Left lung (tissue), 10 donors: Measurements from ENCODE around the gene ST6GALNAC3. TPM values are rescaled to one million over a fixed set of nuclear protein-coding genes. Genes with fewer than 3 reads are reported as not detected.
A peak's percentile ranks its signal among the peaks of the same experiment; 100 is the strongest.

Experiments
- ATAC-seq: fragments of 200-7000 bp; cut with Tn5 transposase; one replicate; pipeline ENCODE4 v1.9.1; 2020; ENCODE audit warnings: moderate library complexity
- DNase-seq, 4 donors: peaks; one replicate each; pipeline ENCODE4 v3.0.0-alpha.2; 2013 to 2020
- H3K27ac ChIP-seq, 2 donors: fragments of 200-600 bp; sonication (generic) in 1 of 2; one replicate each; pipeline versions ENCODE4 v1.5.0 to v1.8.0; 2020 to 2021
- H3K27me3 ChIP-seq, 2 donors: fragments of 200-600 bp; sonication (generic) in 1 of 2; one replicate each; pipeline versions ENCODE4 v1.5.0 to v1.8.0; 2020 to 2021
- H3K36me3 ChIP-seq, 2 donors: fragments of 200-600 bp; sonication (generic) in 1 of 2; one replicate each; pipeline versions ENCODE4 v1.5.0 to v1.8.0; 2020 to 2021
- H3K4me1 ChIP-seq, 2 donors: fragments of 200-600 bp; one replicate each; pipeline ENCODE4 v1.8.0; 2021
- H3K4me3 ChIP-seq, 2 donors: fragments of 200-600 bp; sonication (generic) in 1 of 2; one replicate each; pipeline versions ENCODE4 v1.5.0 to v1.8.0; 2020 to 2021; ENCODE audit warnings: mild to moderate bottlenecking in 1 of 2
- H3K9me3 ChIP-seq, 2 donors: fragments of 200-600 bp; sonication (generic) in 1 of 2; one replicate each; pipeline versions ENCODE4 v1.5.0 to v1.8.0; 2020 to 2021
- intact Hi-C, 2 donors: fragments of 100-400 bp; cut with DNase I; formaldehyde crosslinking; loops; one replicate each; pipeline versions ENCODE4 v1.11.2 to v1.14.2; 2022
- polyA plus RNA-seq, 6 donors: library from polyadenylated mRNA; unstranded; fragments of 120-200 nt; gene quantifications; one replicate each; pipeline ENCODE4 v1.2.1, GENCODE V29; 2013; ENCODE audit not compliant: insufficient read length in 6 of 6
- total RNA-seq, 2 donors: library from RNA; stranded (reverse); fragmentation: NEBNext Ultra II Directional; extraction: Animal tissue kit (Norgen Biotek cat#: 25700); gene quantifications; one replicate each; pipeline ENCODE4 v1.2.1, GENCODE V29; 2021
- TF ChIP-seq, protein P1 (sequence below), 2 donors: fragments of 200-600 bp; sonication (generic) in 1 of 2; IDR thresholded peaks; one replicate each; pipeline versions ENCODE4 v1.5.0 to v1.8.0; 2021; ENCODE audit warnings: antibody characterized with exemption in 2 of 2
- donor health status: DM: no; HTN: yes; CAD: no.
- donor health status: DM: no; HTN: no; CAD: no.

The ST6GALNAC3 gene
- total and polyA plus RNA-seq, 8 donors: 3.4 to 37.7 (median 30.1) TPM

- no peaks in the 10 kb centered on the region for H3K4me1 ChIP-seq
- DNase-seq (no peak), ATAC-seq (no peak)
- H3K9me3 ChIP-seq: no peaks in the 10 kb centered on the region
- intact Hi-C loops: no loop called here
- no peak overlapping the region for H3K27ac ChIP-seq
- TF ChIP-seq, protein P1, sequence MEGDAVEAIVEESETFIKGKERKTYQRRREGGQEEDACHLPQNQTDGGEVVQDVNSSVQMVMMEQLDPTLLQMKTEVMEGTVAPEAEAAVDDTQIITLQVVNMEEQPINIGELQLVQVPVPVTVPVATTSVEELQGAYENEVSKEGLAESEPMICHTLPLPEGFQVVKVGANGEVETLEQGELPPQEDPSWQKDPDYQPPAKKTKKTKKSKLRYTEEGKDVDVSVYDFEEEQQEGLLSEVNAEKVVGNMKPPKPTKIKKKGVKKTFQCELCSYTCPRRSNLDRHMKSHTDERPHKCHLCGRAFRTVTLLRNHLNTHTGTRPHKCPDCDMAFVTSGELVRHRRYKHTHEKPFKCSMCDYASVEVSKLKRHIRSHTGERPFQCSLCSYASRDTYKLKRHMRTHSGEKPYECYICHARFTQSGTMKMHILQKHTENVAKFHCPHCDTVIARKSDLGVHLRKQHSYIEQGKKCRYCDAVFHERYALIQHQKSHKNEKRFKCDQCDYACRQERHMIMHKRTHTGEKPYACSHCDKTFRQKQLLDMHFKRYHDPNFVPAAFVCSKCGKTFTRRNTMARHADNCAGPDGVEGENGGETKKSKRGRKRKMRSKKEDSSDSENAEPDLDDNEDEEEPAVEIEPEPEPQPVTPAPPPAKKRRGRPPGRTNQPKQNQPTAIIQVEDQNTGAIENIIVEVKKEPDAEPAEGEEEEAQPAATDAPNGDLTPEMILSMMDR (IDR thresholded peaks at IDR 0.05): no peak
- no peak overlapping the region for H3K4me3 ChIP-seq
- no peaks in the 10 kb centered on the region for H3K27me3 ChIP-seq
- H3K36me3 ChIP-seq: no peaks in the 10 kb centered on the region
These were observed 128.1 kb downstream of the ST6GALNAC3 start for GRCh38 chr1:76202670-76203069.

DNA sequence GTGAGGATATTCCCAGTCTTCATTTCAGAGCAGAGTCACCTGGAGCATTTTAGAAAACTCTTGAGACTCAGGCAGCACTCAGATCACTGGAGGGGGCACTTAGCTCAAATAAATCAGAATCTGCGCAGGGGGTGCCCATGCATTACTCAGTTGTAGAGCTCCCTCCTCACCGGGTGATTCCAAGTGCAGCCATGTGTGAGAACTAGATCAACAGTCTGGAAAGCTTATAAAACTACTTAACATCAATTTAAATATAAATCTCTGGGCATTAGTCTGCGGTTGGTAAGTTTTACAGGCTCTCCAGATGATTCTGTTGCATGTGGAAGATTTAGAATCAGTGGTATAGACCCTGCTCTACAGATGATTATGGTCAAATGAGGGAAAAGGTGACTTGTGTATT, 128.6 kb downstream of the ST6GALNAC3 start:
- no peak overlapping the region for H3K27ac ChIP-seq
- H3K4me1 ChIP-seq: no peaks in the 10 kb centered on the region
- no peak for DNase-seq
- TF ChIP-seq, protein P1 (IDR thresholded peaks at IDR 0.05): no peak
- no peaks in the 10 kb centered on the region for H3K27me3 ChIP-seq
- intact Hi-C loops: no loop called here
- ATAC-seq: peak; percentile 47
- H3K36me3 ChIP-seq: no peaks in the 10 kb centered on the region
- no peaks in the 10 kb centered on the region for H3K9me3 ChIP-seq
- no peak overlapping the region for H3K4me3 ChIP-seq

GRCh38 chr1:76209238-76209637, 134.7 kb downstream of the ST6GALNAC3 start:
- Histone ChIP-seq H3K27ac (no peak overlapping the region), H3K27me3 (no peaks in the 10 kb centered on the region), H3K4me1 (no peaks in the 10 kb centered on the region), H3K4me3 (no peak overlapping the region), H3K9me3 (no peaks in the 10 kb centered on the region), H3K36me3 (no peaks in the 10 kb centered on the region)
- ATAC-seq (no peak), DNase-seq (no peak)
- intact Hi-C loops: no loop called here
- TF ChIP-seq, protein P1 (IDR thresholded peaks at IDR 0.05): no peak

DNA sequence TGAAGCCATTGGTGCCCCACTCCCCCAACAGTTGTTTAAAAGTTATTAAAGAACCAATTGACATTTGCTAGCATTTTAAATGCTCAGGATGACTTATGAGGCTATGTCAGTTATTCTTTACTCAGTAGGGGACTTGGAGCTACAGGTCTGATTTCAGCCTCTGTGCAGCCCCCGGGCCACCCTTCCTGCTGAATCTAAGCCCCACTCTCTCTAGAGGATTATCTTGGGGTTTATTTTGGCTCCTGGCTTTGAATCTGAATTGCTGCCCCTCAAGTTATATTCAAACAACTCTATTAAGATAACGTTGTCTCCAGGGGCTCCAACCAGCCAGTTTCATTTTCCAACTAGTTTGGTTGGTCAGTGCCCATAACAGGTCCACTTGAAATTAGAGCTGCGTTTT, 135.1 kb downstream of the ST6GALNAC3 start:
- ATAC-seq: no peak
- peak in 1 of 4 donors; percentile 19 for DNase-seq

GRCh38 chr1:76210160-76210559, 135.6 kb downstream of the ST6GALNAC3 start:
- Histone ChIP-seq H3K4me1 (no peaks in the 10 kb centered on the region), H3K9me3 (no peaks in the 10 kb centered on the region), H3K27ac (no peak overlapping the region), H3K36me3 (no peaks in the 10 kb centered on the region), H3K4me3 (no peak overlapping the region), H3K27me3 (no peaks in the 10 kb centered on the region)
- DNase-seq (no peak), ATAC-seq (no peak)
- intact Hi-C loops: no loop called here
- TF ChIP-seq, protein P1 (IDR thresholded peaks at IDR 0.05): no peak

More for the DNA sequence above, 135.1 kb downstream of the ST6GALNAC3 start:
- no peaks in the 10 kb centered on the region for H3K9me3 ChIP-seq
- H3K27ac ChIP-seq: no peak overlapping the region
- TF ChIP-seq, protein P1 (IDR thresholded peaks at IDR 0.05): no peak
- intact Hi-C loops: no loop called here
- H3K4me3 ChIP-seq: no peak overlapping the region
- no peaks in the 10 kb centered on the region for H3K4me1 ChIP-seq
- no peaks in the 10 kb centered on the region for H3K36me3 ChIP-seq
- no peaks in the 10 kb centered on the region for H3K27me3 ChIP-seq
